Endothelial cell of umbilical vein (primary cell): ENCODE measurements around the gene GSTT4.

Experiments used
- EZH2 ChIP-seq: IDR thresholded peaks from 2 replicates; pipeline ENCODE4 v1.6.1; 2012; ENCODE audit warnings: borderline replicate concordance, low read depth, mild to moderate bottlenecking, moderate library complexity, low read length, inconsistent platforms; ENCODE audit not compliant: severe bottlenecking
- FOS ChIP-seq: IDR thresholded peaks from 2 replicates; pipeline ENCODE4 v1.6.1; 2011; ENCODE audit warnings: mild to moderate bottlenecking, low read length, moderate library complexity, borderline replicate concordance; ENCODE audit not compliant: insufficient read depth
- POLR2A ChIP-seq: IDR thresholded peaks from 2 replicates; pipeline ENCODE4 v1.6.1; 2012; ENCODE audit warnings: low read depth, mild to moderate bottlenecking, control low read depth, low read length
- POLR2AphosphoS5 ChIP-seq: IDR thresholded peaks from 2 replicates; pipeline ENCODE4 v1.6.1; 2012; ENCODE audit warnings: low read depth, mild to moderate bottlenecking, control low read depth, low read length, moderate library complexity; ENCODE audit not compliant: insufficient read depth
- TF ChIP-seq, protein P1 (sequence below), 2 donors: IDR thresholded peaks; 1 replicate in 1 of 2; 2 replicates in 1 of 2; pipeline ENCODE4 v1.5.1; 2011; ENCODE audit warnings: low read length in 2 of 2, mild to moderate bottlenecking in 2 of 2, moderate library complexity in 2 of 2, control low read depth in 1 of 2, inconsistent platforms in 1 of 2, low read depth in 1 of 2; ENCODE audit not compliant: insufficient read depth in 1 of 2; ENCODE audit errors: extremely low read depth in 1 of 2
- TF ChIP-seq, protein P2 (sequence below): IDR thresholded peaks from 2 replicates; pipeline ENCODE4 v1.6.1; 2011; ENCODE audit not compliant: insufficient read depth, insufficient read length

DNA sequence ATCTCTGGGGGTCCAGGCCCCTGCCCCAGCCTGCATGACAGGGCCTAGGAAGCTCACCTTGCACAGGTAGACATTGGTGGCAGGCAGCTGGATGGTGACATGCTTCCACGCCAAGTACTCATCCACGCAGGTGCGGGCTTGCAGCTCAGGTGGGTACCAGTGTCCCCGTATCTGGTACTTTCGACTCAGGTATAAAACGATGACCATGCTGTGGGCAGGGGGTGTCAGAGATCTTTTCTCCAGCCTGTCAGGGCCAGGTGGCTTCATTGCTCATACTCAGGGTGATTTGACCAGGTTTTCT is 1.6 kb upstream of the GSTT4 start:
- TF ChIP-seq, protein P1, sequence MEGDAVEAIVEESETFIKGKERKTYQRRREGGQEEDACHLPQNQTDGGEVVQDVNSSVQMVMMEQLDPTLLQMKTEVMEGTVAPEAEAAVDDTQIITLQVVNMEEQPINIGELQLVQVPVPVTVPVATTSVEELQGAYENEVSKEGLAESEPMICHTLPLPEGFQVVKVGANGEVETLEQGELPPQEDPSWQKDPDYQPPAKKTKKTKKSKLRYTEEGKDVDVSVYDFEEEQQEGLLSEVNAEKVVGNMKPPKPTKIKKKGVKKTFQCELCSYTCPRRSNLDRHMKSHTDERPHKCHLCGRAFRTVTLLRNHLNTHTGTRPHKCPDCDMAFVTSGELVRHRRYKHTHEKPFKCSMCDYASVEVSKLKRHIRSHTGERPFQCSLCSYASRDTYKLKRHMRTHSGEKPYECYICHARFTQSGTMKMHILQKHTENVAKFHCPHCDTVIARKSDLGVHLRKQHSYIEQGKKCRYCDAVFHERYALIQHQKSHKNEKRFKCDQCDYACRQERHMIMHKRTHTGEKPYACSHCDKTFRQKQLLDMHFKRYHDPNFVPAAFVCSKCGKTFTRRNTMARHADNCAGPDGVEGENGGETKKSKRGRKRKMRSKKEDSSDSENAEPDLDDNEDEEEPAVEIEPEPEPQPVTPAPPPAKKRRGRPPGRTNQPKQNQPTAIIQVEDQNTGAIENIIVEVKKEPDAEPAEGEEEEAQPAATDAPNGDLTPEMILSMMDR (IDR thresholded peaks at IDR 0.05; ENCODE audit: extremely low read depth in 1 of 2, insufficient read depth in 1 of 2, low read depth in 1 of 2, low read length in 2 of 2) = no peak
- TF ChIP-seq FOS (no peak), EZH2 (no peak), POLR2A (no peak), POLR2AphosphoS5 (no peak)
- TF ChIP-seq, protein P2, sequence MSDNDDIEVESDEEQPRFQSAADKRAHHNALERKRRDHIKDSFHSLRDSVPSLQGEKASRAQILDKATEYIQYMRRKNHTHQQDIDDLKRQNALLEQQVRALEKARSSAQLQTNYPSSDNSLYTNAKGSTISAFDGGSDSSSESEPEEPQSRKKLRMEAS = no peak
